Lower leg skin (tissue), 3 donors: ENCODE measurements around the gene RBFA.

Source experiments
- CTCF ChIP-seq, 3 donors: fragments of 450-650 bp; IDR thresholded peaks; one replicate each; pipeline ENCODE4 v1.5.1; 2016; ENCODE audit warnings: antibody characterized with exemption in 3 of 3, mild to moderate bottlenecking in 3 of 3, moderate library complexity in 2 of 3
- POLR2A ChIP-seq, 2 donors: fragments of 450-650 bp; IDR thresholded peaks; one replicate each; pipeline ENCODE4 v1.6.1; 2016 to 2017; ENCODE audit warnings: antibody characterized with exemption in 2 of 2, mild to moderate bottlenecking in 1 of 2, moderate library complexity in 1 of 2

- TF ChIP-seq CTCF (IDR thresholded peaks at IDR 0.05) (no peak), POLR2A (IDR thresholded peaks at IDR 0.05) (no peak)
These were observed 46.7 kb upstream of the RBFA start for GRCh38 chr18:79987566-79987965.
